SIG-M5 (cell line): Measurements from ENCODE around the gene SULT4A1.
"Not testable (repeated sequence)": the region's sequence is repeated elsewhere in the genome, so short reads cannot be mapped to it uniquely, and the experiment has no call there.

ENCODE experiments used
- DNase-seq: peaks from one replicate; lab custom pipeline; 2025; lab: John Stamatoyannopoulos, UW

SULT4A1 gene

GRCh38 chr22:43886231-43886630 lies 23.9 kb upstream of the SULT4A1 start:
- DNase-seq: no peak

- DNase-seq: no peak
These were observed 23.5 kb upstream of the SULT4A1 start for GRCh38 chr22:43885786-43886185.

- DNase-seq: no peak
These were observed 23.0 kb upstream of the SULT4A1 start for GRCh38 chr22:43885319-43885671.

GRCh38 chr22:43884600-43885318 lies 22.4 kb upstream of the SULT4A1 start:
- DNase-seq: no peak

- DNase-seq: no peak
These were observed 21.6 kb upstream of the SULT4A1 start for GRCh38 chr22:43883719-43884415.

- no peak for DNase-seq
These were observed 20.8 kb upstream of the SULT4A1 start for GRCh38 chr22:43883012-43883661.

GRCh38 chr22:43882122-43882767 lies 19.9 kb upstream of the SULT4A1 start:
- no peak for DNase-seq

- DNase-seq: no peak
These were observed 19.1 kb upstream of the SULT4A1 start for GRCh38 chr22:43881091-43882061.

GRCh38 chr22:43880541-43880991 lies 18.3 kb upstream of the SULT4A1 start:
- no peak for DNase-seq

GRCh38 chr22:43879901-43880540 lies 17.7 kb upstream of the SULT4A1 start:
- no peak for DNase-seq

GRCh38 chr22:43878831-43879550 lies 16.7 kb upstream of the SULT4A1 start:
- DNase-seq: no peak

- no peak for DNase-seq
These were observed 15.9 kb upstream of the SULT4A1 start for GRCh38 chr22:43878079-43878795.

- DNase-seq: no peak
These were observed 14.7 kb upstream of the SULT4A1 start for GRCh38 chr22:43876866-43877509.

GRCh38 chr22:43869799-43870198 lies 7.5 kb upstream of the SULT4A1 start:
- no peak for DNase-seq

- DNase-seq: not testable (repeated sequence)
These were observed 6.7 kb upstream of the SULT4A1 start for GRCh38 chr22:43869001-43869400.

GRCh38 chr22:43867839-43868635 lies 5.7 kb upstream of the SULT4A1 start:
- no peak for DNase-seq

- DNase-seq: no peak
These were observed 529 bp upstream of the SULT4A1 start for GRCh38 chr22:43862882-43863202.

GRCh38 chr22:43861529-43861928 lies 784 bp downstream of the SULT4A1 start:
- DNase-seq: no peak
